GM10248 (cell line): Measurements from ENCODE around the gene MAN2B2.

Experiments
- CTCF ChIA-PET: fragments of 300-600 bp; sonication (Branson Sonifier 250); formaldehyde crosslinking; extraction: SDS; loops from one replicate; lab custom pipeline; 2021; ENCODE audit warnings: antibody characterized with exemption; lab: Yijun Ruan, JAX
- POLR2A ChIA-PET: fragments of 350-650 bp; sonication (Branson Sonifier 250); formaldehyde crosslinking; extraction: SDS; loops from one replicate; lab custom pipeline; 2020; ENCODE audit warnings: antibody characterized with exemption; lab: Yijun Ruan, JAX
- DNase-seq: peaks from one replicate; pipeline ENCODE4 v3.0.0; 2012; ENCODE audit errors: extremely low spot score
- CTCF ChIP-seq: IDR thresholded peaks from 2 replicates; pipeline ENCODE4 v1.5.1; 2012; ENCODE audit warnings: mild to moderate bottlenecking, low read depth; ENCODE audit errors: extremely low read depth, missing control alignments, control extremely low read depth

MAN2B2 gene

GRCh38 chr4:6549890-6550620, 24.9 kb upstream of the MAN2B2 start:
- CTCF ChIA-PET: interaction anchor here (0.8 to 1.4 kb wide), 4 partner anchors 217 to 300 kb away, joined by 3 to 4 read pairs (median 3); no protein-coding TSS in a partner anchor
- no peak for TF ChIP-seq CTCF
- POLR2A ChIA-PET: no interaction called here
- no peak for DNase-seq

DNA sequence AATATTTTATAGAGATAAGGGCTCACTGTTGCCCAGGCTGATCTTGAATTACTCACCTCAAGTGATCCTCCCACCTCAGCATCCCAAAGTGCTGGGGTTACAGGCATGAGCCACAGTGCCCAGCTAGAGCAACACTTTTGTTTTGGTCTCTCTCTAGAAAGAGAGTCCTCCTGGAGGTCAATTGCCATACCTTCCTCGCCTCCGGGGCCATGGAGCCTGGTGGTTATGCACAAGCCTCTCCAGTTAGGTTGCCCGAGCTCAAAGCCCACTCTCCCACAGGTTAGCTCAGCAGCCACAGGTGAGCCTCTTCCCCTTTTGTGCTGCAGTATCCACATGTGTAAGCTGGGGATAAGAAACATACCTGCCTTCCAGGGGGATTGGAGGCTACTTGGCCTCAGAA, 24.2 kb upstream of the MAN2B2 start:
- CTCF ChIA-PET: interaction anchor here (1.3 to 1.4 kb wide), 2 partner anchors 220 to 301 kb away, joined by 3 read pairs; no protein-coding TSS in a partner anchor
- TF ChIP-seq CTCF: no peak
- DNase-seq: no peak
- POLR2A ChIA-PET: no interaction called here

DNA sequence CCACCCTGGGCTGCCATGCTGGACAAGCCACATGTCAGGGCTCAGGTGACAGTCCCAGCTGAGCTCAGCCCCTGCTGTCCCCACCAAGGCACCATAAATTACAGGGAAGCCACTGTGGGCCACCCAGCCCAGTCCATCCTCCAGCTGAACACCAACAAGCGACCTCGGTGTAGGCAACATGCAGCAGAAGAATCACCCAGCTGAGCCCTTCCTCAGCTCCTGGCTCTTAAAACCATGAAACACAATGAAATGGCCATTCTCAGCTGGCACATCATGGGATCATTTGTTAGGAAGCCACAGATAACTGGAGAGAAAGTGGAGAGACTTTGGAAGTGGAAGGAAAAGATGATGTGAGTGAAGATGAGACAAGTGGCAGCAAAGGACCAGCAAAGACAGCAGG, 23.3 kb upstream of the MAN2B2 start:
- TF ChIP-seq CTCF: no peak
- CTCF ChIA-PET: interaction anchor here (0.8 to 1.4 kb wide), 3 partner anchors 10 to 224 kb away, joined by 3 read pairs; no protein-coding TSS in a partner anchor
- DNase-seq: no peak
- POLR2A ChIA-PET: no interaction called here

GRCh38 chr4:6555519-6555918, 19.5 kb upstream of the MAN2B2 start:
- POLR2A ChIA-PET: interaction anchor here (0.6 kb wide), 1 partner anchor 540 kb away, joined by 6 read pairs; no protein-coding TSS in a partner anchor
- no peak for DNase-seq
- TF ChIP-seq CTCF: no peak
- CTCF ChIA-PET: no interaction called here

DNA sequence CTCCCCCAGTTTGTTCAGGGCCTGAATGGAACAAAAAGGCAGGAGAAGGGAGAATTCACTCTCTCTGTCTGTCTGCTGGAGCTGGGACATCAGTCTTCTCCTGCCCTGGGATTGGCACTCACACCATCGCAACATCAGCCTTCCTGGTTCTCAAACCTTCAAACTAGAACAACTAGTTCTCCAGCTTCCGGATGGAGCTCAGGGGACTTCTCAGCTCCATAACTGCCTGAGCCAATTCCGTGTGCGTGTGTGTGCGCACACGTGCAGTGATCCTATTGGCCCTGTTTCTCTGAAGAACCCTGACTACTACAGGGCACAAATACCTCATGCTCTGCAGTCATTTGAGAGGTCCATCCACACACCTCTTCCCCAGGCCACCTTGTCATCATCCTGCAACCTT, 18.7 kb upstream of the MAN2B2 start:
- CTCF ChIA-PET: no interaction called here
- POLR2A ChIA-PET: no interaction called here
- DNase-seq: no peak
- no peak for TF ChIP-seq CTCF

- DNase-seq: no peak
- ChIA-PET POLR2A (no interaction called here), CTCF (no interaction called here)
- TF ChIP-seq CTCF: no peak
These were observed 17.8 kb upstream of the MAN2B2 start for GRCh38 chr4:6557185-6557584.
